ENCODE measurements around the gene NUAK2. TPM values are rescaled to one million over a fixed set of nuclear protein-coding genes. Genes with fewer than 3 reads are reported as not detected.

Gene NUAK2
- total and polyA plus RNA-seq, 2 donors from 2014 or later = 15.1 to 19.4 TPM

GRCh38 chr1:205259998-205260397 is 61.5 kb downstream of the NUAK2 start:
- H3K4me1 ChIP-seq (ENCODE audit: control insufficient read depth in 2 of 3, insufficient read depth in 2 of 3, low read depth in 1 of 3, low read length in 3 of 3) = peaks cover 0 to 5% (median 0%) of the 10 kb centered on the region in 3 donors
- no peak for TF ChIP-seq CTCF (IDR thresholded peaks at IDR 0.05; ENCODE audit: borderline replicate concordance, extremely low read depth, insufficient read depth)
- intact Hi-C loops (cut with DNase I) = loop anchor here (10.0 kb wide), 2 partner anchors 125 to 275 kb away; no protein-coding TSS in a partner anchor

GRCh38 chr1:205259324-205259832 is 62.2 kb downstream of the NUAK2 start:
- Histone ChIP-seq H3K9ac (ENCODE audit: low read length in 3 of 3) (no peak overlapping the region), H3K4me3 (ENCODE audit: low read length in 3 of 3) (no peak overlapping the region), H3K9me3 (ENCODE audit: control insufficient read depth in 2 of 3, insufficient read depth in 1 of 3, low read length in 3 of 3) (no peaks in the 10 kb centered on the region), H3K27me3 (ENCODE audit: control insufficient read depth, insufficient read depth, low read length) (no peaks in the 10 kb centered on the region), H3K4me1 (ENCODE audit: control insufficient read depth in 2 of 3, insufficient read depth in 2 of 3, low read depth in 1 of 3, low read length in 3 of 3) (peaks cover 0 to 5% (median 0%) of the 10 kb centered on the region in 3 donors), H3K27ac (ENCODE audit: low read depth in 2 of 2, low read length in 2 of 2) (no peak overlapping the region), H3K36me3 (ENCODE audit: control insufficient read depth in 2 of 3, insufficient read depth in 3 of 3, low read length in 3 of 3) (no peaks in the 10 kb centered on the region)
- FAIRE-seq (no peak), DNase-seq (no peak)
- intact Hi-C loops (cut with DNase I) = loop anchor here (10.0 kb wide), 2 partner anchors 125 to 275 kb away; no protein-coding TSS in a partner anchor
- TF ChIP-seq CTCF (IDR thresholded peaks at IDR 0.05; ENCODE audit: borderline replicate concordance, extremely low read depth, insufficient read depth) = no peak

More at GRCh38 chr1:205259998-205260397, 61.5 kb downstream of the NUAK2 start:
- Histone ChIP-seq H3K9ac (ENCODE audit: low read length in 3 of 3) (no peak overlapping the region), H3K27ac (ENCODE audit: low read depth in 2 of 2, low read length in 2 of 2) (no peak overlapping the region), H3K27me3 (ENCODE audit: control insufficient read depth, insufficient read depth, low read length) (no peaks in the 10 kb centered on the region), H3K9me3 (ENCODE audit: control insufficient read depth in 2 of 3, insufficient read depth in 1 of 3, low read length in 3 of 3) (no peaks in the 10 kb centered on the region), H3K4me3 (ENCODE audit: low read length in 3 of 3) (no peak overlapping the region), H3K36me3 (ENCODE audit: control insufficient read depth in 2 of 3, insufficient read depth in 3 of 3, low read length in 3 of 3) (no peaks in the 10 kb centered on the region)
- DNase-seq (no peak), FAIRE-seq (no peak)

GRCh38 chr1:205258719-205259118 is 62.8 kb downstream of the NUAK2 start:
- DNase-seq (no peak), FAIRE-seq (no peak)
- Histone ChIP-seq H3K9ac (ENCODE audit: low read length in 3 of 3) (no peak overlapping the region), H3K27me3 (ENCODE audit: control insufficient read depth, insufficient read depth, low read length) (no peaks in the 10 kb centered on the region), H3K4me3 (ENCODE audit: low read length in 3 of 3) (no peak overlapping the region), H3K27ac (ENCODE audit: low read depth in 2 of 2, low read length in 2 of 2) (no peak overlapping the region), H3K9me3 (ENCODE audit: control insufficient read depth in 2 of 3, insufficient read depth in 1 of 3, low read length in 3 of 3) (no peaks in the 10 kb centered on the region), H3K36me3 (ENCODE audit: control insufficient read depth in 2 of 3, insufficient read depth in 3 of 3, low read length in 3 of 3) (no peaks in the 10 kb centered on the region), H3K4me1 (ENCODE audit: control insufficient read depth in 2 of 3, insufficient read depth in 2 of 3, low read depth in 1 of 3, low read length in 3 of 3) (peaks cover 0 to 5% (median 0%) of the 10 kb centered on the region in 3 donors)
- intact Hi-C loops (cut with DNase I) = loop anchor here (10.0 kb wide), 2 partner anchors 124 to 274 kb away; no protein-coding TSS in a partner anchor
- TF ChIP-seq CTCF (IDR thresholded peaks at IDR 0.05; ENCODE audit: borderline replicate concordance, extremely low read depth, insufficient read depth) = no peak
